ENCODE measurements around the gene HRAS. TPM values are rescaled to one million over a fixed set of nuclear protein-coding genes. Genes with fewer than 3 reads are reported as not detected.

Gene HRAS
- total RNA-seq, 1 experiment from 2014 or later, result 128 TPM

DNA sequence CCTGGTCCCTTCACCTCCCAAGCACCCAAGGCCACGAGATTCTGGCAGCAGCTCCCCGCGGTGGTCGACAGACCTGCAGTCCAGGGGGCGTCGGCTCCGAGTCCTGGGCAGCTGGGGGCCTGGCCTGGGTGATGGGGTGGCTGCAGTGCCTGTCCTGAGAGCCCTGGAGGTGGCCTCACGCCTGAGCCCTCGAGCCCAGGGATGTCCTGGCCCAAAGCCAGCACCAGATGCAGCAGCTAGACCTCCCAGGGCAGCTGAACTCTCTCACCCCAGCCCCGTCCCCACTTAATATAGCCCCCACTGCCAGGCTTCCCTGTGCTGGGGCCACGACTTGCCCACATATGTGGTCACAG lies 18.6 kb upstream of the HRAS start:
- no peak for TF ChIP-seq CTCF (conservative IDR thresholded peaks at IDR 0.05; ENCODE audit: low read depth, low read length)
- no peak for TF ChIP-seq EZH2 (IDR thresholded peaks at IDR 0.05; ENCODE audit: low read length, unreplicated experiment)
- no peak for TF ChIP-seq EZH2phosphoT487 (IDR thresholded peaks at IDR 0.05; ENCODE audit: borderline replicate concordance, low read length)
- no TSS peak for BruUV-seq (replicated peaks)
- Histone ChIP-seq H3K9me2 (replicated peaks; ENCODE audit: low read length) (no peaks in the 10 kb centered on the region), H3K79me2 (ENCODE audit: low read length) (no peaks in the 10 kb centered on the region), H3K4me2 (ENCODE audit: low read length) (no peak overlapping the region), H3K27ac (ENCODE audit: low read length) (no peak overlapping the region), H3F3A (ENCODE audit: low read length, unreplicated experiment) (no peaks in the 10 kb centered on the region), H3K9me3 (ENCODE audit: low read length) (no peaks in the 10 kb centered on the region), H3K9ac (ENCODE audit: low read length) (no peak overlapping the region), H3K36me3 (ENCODE audit: low read depth, low read length) (no peaks in the 10 kb centered on the region), H3K4me3 (ENCODE audit: low read length) (no peak overlapping the region), H2AFZ (ENCODE audit: low read length) (no peak overlapping the region), H3K27me3 (ENCODE audit: low read length) (peaks cover 6% of the 10 kb centered on the region; the same call in 1 of the 2 replicates), H3K4me1 (ENCODE audit: insufficient read depth, low read length) (no peaks in the 10 kb centered on the region), H4K20me1 (ENCODE audit: low read length) (no peaks in the 10 kb centered on the region)
- ChIA-PET CTCF (interaction anchor here (0.5 kb wide), 1 partner anchor 222 kb away, joined by 4 read pairs; no protein-coding TSS in a partner anchor), POLR2A (ENCODE audit: unreplicated experiment) (no interaction called here)
- intact Hi-C loops (cut with micrococcal nuclease), result no loop called here
- DNase-seq (no peak), ATAC-seq (no peak)

GRCh38 chr11:553083-553987 lies 18.0 kb upstream of the HRAS start:
- BruUV-seq (replicated peaks), result no TSS peak
- Histone ChIP-seq H3K79me2 (ENCODE audit: low read length) (no peaks in the 10 kb centered on the region), H2AFZ (ENCODE audit: low read length) (no peak overlapping the region), H3K9ac (ENCODE audit: low read length) (no peak overlapping the region), H3K4me2 (ENCODE audit: low read length) (no peak overlapping the region), H3K9me2 (replicated peaks; ENCODE audit: low read length) (no peaks in the 10 kb centered on the region), H3K4me1 (ENCODE audit: insufficient read depth, low read length) (no peaks in the 10 kb centered on the region), H3K9me3 (ENCODE audit: low read length) (no peaks in the 10 kb centered on the region), H3K27ac (ENCODE audit: low read length) (no peak overlapping the region), H3K27me3 (ENCODE audit: low read length) (peaks cover 6% of the 10 kb centered on the region; the same call in 1 of the 2 replicates), H3K36me3 (ENCODE audit: low read depth, low read length) (no peaks in the 10 kb centered on the region), H4K20me1 (ENCODE audit: low read length) (no peaks in the 10 kb centered on the region), H3K4me3 (ENCODE audit: low read length) (no peak overlapping the region), H3F3A (ENCODE audit: low read length, unreplicated experiment) (no peaks in the 10 kb centered on the region)
- POLR2A ChIA-PET (ENCODE audit: unreplicated experiment), result no interaction called here
- CTCF ChIA-PET, result no interaction called here
- intact Hi-C loops (cut with micrococcal nuclease), result no loop called here
- ATAC-seq, result no peak
- no peak for DNase-seq
- no peak for TF ChIP-seq EZH2phosphoT487 (IDR thresholded peaks at IDR 0.05; ENCODE audit: borderline replicate concordance, low read length)
- no peak for TF ChIP-seq CTCF (conservative IDR thresholded peaks at IDR 0.05; ENCODE audit: low read depth, low read length)
- no peak for TF ChIP-seq EZH2 (IDR thresholded peaks at IDR 0.05; ENCODE audit: low read length, unreplicated experiment)

- POLR2A ChIA-PET (ENCODE audit: unreplicated experiment), result no interaction called here
- BruUV-seq (replicated peaks), result no TSS peak
- H3K9me2 ChIP-seq (replicated peaks; ENCODE audit: low read length), result no peaks in the 10 kb centered on the region
- TF ChIP-seq EZH2 (IDR thresholded peaks at IDR 0.05; ENCODE audit: low read length, unreplicated experiment) (no peak), EZH2phosphoT487 (IDR thresholded peaks at IDR 0.05; ENCODE audit: borderline replicate concordance, low read length) (no peak), CTCF (conservative IDR thresholded peaks at IDR 0.05; ENCODE audit: low read depth, low read length) (no peak)
- CTCF ChIA-PET, result no interaction called here
- intact Hi-C loops (cut with micrococcal nuclease), result no loop called here
- no peaks in the 10 kb centered on the region for H4K20me1 ChIP-seq (ENCODE audit: low read length)
- no peaks in the 10 kb centered on the region for H3K9me3 ChIP-seq (ENCODE audit: low read length)
- H3K9ac ChIP-seq (ENCODE audit: low read length), result no peak overlapping the region
- DNase-seq, result no peak
- no peak overlapping the region for H2AFZ ChIP-seq (ENCODE audit: low read length)
- no peak overlapping the region for H3K4me3 ChIP-seq (ENCODE audit: low read length)
- no peaks in the 10 kb centered on the region for H3K4me1 ChIP-seq (ENCODE audit: insufficient read depth, low read length)
- H3K36me3 ChIP-seq (ENCODE audit: low read depth, low read length), result no peaks in the 10 kb centered on the region
- ATAC-seq, result no peak
- H3K27me3 ChIP-seq (ENCODE audit: low read length), result peaks cover 6% of the 10 kb centered on the region; the same call in 1 of the 2 replicates
- H3F3A ChIP-seq (ENCODE audit: low read length, unreplicated experiment), result no peaks in the 10 kb centered on the region
- no peak overlapping the region for H3K4me2 ChIP-seq (ENCODE audit: low read length)
- no peak overlapping the region for H3K27ac ChIP-seq (ENCODE audit: low read length)
- H3K79me2 ChIP-seq (ENCODE audit: low read length), result no peaks in the 10 kb centered on the region
Observed at GRCh38 chr11:551596-551995, 16.2 kb upstream of the HRAS start.
